NCI-H82 treated with DMSO at 0.1 percent for 48 hours (cell line): ENCODE measurements around the gene PKIG.
"Not testable (repeated sequence)": the region's sequence is repeated elsewhere in the genome, so short reads cannot be mapped to it uniquely, and the experiment has no call there.

ENCODE experiments used
- DNase-seq: peaks from one replicate; lab custom pipeline; 2025; ENCODE audit not compliant: unreplicated experiment; lab: John Stamatoyannopoulos, UW

The PKIG gene

GRCh38 chr20:44637522-44638372 is 55.4 kb downstream of the PKIG start:
- no peak for DNase-seq

DNA sequence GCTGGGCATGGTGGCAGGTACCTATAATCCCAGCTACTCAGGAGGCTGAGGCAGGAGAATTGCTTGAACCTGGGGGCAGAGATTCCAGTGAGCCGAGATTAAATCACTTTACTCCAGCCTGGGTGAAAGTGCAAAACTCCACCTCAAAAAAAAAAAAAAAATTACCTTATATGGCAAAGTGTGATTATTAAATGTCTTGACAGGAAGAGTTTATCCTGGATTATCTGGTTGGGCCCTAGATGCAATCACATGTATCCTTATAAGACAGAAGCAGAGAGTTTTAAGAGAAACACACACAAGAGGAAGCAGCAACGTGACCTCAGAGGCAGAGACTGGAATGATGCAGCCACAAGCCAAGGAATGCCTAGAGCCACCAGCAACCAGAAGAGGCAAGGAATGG is 58.1 kb downstream of the PKIG start:
- no peak for DNase-seq

DNA sequence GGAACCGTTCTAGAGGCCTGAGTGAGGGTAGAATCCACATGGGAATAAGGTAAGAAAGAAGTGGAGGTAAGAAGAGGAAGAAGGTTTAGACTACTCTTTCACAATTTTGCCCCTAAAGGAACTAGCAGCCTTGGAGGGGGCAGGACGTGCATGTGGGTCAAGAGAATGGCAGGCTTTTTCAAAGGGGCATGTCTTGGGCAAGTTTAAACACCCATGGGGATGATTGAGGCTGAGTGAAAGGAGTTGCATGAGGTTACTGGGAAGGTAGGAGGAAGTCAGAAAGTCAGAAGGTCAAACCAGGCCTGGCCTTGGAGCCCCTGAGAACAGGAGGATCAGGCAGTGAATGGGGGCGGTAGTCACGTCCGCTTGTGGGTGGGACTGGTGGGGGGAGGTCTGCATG is 58.9 kb downstream of the PKIG start:
- DNase-seq = no peak

DNA sequence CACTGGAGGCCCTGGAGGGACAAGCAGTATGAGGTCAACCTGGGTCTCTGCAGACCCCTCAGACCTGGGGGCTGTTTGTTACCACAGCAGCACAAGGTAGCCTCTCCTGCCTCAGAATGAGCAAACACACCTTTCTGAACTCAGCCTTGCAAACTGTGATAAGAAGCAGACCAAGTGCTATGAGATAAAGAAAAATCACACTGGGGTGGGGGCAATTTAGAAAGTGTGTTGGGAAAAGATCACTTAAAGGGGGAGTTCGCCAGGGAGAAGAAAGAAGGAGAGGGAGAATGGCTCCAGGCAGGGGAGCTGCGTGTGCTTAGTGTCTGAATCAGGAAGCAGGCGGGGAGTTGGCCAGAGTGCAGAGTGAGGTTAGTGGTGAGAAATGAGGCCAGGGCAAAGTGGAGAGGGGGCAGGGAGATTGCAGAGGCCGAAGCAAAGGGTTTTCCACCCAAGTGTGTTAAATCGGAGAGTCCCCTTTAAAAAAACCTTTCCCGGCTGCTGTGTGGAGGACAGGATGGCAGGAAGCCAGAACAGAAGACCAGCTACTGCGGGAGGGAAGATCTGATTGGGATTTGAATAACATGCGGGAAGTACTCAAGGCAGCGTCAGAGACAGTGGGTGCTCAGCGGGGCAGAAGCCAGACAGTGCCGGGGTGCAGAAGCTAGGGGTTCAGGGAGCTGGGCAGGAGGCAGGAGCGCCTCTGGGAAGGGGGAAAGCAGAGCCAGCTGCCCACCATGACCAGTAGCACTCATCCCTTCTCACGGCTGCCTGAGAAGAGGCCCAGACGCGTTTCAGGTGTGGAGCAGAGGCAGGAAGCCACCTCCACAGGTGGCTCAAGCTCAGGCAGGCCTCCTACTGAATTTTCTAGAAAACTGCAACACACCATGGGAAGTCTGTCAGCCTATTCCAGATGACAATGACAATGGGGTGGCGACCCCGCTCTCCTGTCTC is 60.1 kb downstream of the PKIG start:
- DNase-seq = no peak

- DNase-seq = no peak
These were observed 60.8 kb downstream of the PKIG start for GRCh38 chr20:44643154-44643519.

DNA sequence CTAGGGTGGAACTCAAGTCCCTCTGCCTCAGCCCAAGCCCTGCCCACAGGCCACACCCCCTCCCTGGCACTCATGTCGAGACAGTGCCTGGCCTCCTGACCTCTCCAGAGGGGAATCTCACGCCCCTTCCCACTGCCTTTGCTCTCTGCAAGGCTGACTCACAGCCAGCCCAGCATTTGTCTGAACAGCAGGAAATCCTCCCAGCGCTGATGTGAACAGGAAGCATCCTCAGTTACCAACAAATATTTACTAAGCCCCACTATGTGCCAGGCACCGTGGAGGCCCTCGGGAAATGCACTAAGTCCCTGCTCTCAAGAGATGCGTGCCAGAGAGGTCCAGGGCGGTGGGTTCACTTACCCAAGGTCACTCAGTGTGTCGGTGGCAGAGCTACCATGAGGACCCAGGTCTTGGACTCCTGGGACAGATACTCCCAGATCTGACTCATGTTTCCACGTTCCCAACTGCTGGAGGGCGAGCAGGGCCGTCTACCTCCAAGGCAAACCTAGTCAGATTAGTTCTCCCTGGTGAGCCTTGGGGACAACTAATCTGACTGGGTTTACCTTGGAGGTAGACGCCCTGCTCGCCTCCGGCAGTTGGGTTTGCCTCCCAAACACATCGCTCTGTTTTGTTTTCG is 61.3 kb downstream of the PKIG start:
- DNase-seq = no peak

GRCh38 chr20:44644230-44644617 is 61.8 kb downstream of the PKIG start:
- DNase-seq = no peak

DNA sequence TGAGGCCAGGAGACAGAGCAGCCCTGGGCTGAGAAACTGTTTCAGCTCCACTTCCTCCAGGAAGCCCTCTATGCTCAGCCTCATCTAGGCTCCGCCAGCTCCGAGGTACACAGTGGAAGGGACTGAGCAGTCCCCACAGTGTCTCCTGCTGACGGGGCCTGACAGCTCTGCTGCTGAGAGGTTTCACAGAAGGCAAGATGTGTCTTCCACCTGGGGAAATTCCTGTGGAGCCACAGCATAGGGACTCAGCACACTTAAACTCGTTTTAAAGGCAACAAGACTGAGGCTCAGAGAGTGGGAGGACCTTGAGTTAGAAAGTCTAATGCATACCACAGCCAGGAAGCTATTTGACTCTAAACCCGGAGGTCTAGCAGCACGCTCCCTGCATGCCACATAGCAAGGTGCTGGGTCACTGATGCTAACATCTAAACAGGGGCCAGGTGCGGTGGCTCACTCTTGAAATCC is 62.3 kb downstream of the PKIG start:
- DNase-seq = no peak

GRCh38 chr20:44646023-44646640 is 63.8 kb downstream of the PKIG start:
- no peak for DNase-seq

DNA sequence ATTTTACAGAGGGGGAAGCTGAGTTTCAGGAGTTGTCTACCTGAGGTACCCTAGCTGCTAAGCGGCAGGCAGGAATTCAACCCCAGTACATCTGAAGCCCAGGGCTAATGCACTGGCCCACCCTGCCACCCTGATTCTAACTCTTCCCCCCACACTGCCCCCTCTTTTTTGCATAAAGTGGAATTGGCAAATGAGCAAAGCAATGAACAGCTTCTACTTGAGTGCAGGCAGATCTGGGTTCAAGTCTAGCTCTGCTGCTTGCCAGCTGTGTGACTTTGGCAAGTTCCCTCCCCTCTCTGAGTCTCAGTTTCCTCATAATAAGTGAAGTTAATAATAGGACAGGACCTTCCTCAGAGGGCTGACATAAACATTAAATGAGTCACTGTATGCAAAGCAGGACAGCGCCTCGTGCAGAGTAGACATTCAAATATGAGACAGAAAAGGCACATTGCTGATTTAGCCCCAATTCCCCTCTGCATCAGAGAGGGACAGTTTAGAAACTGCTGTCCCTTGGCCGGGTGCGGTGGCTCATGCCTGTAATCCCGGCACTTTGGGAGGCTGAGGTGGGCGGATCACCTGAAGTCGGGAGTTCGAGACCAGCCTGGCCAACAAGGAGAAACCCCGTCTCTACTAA is 64.4 kb downstream of the PKIG start:
- no peak for DNase-seq

DNA sequence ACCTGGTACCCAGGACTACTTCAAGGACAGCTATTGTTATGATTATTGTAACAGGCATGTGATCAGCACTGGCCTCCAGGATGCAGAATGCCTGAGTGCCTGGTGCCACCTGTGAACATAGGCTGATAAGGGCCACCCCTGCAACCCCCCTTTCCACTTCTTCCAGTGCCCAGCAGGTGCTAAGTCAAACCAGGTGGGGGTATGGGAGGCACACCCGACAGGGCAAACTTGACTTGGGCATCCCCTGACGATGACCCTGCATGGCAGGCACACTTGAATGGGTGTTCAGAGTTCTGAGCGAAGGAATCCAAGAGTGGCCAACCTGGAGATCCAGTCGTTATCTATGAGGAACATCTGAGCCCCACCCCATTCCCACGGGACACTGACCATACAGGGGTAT is 65.7 kb downstream of the PKIG start:
- no peak for DNase-seq

DNA sequence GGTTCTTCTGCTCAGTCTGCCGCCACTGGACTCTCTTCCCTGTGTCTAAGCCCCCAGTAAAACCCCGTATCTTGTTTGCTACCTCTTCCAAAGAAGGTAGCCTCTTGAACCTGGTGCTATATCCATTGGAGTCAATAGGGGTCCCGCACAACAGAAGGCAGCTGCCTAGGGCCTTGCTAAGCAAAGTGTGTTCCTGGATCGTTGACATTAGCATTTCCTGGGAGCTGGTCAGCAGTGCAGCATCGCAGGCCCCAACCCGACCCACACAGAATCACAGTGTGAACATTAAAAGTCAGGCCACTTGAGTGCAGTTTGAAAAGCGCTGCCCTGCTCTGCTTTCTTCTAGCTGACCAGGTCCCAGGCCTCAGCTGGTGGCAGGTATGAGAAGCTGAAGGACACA is 66.2 kb downstream of the PKIG start:
- DNase-seq = no peak

GRCh38 chr20:44649126-44649525 is 66.7 kb downstream of the PKIG start:
- no peak for DNase-seq

DNA sequence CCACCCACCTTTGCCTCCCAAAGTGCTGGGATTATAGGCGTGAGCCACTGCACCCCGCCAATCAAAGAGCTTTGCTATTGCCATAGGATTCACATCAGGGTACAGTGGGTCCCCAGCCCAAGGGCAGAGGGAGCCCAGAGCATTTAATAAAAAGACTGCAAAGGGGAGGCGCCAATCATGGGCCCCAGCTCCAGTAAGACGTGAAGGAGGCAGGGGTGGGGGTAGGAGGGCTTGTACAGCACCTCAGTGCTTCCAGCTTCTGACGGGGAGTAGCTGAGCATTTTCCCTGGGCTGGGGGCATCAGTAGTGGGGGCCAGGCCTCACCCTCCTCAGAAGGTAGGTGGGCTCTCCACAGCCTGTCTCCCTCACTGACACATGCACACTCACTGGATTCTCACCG is 67.6 kb downstream of the PKIG start:
- DNase-seq = no peak

- no peak for DNase-seq
These were observed 68.5 kb downstream of the PKIG start for GRCh38 chr20:44650771-44651433.

GRCh38 chr20:44651434-44651683 is 69.0 kb downstream of the PKIG start:
- no peak for DNase-seq

GRCh38 chr20:44651684-44652423 is 69.5 kb downstream of the PKIG start, which contains the start of gene ADA:
Gene ADA (minus strand): TSS chr20:44651699. CDS start chr20:44651607, 92 bp downstream.
- DNase-seq = peak; percentile 33

DNA sequence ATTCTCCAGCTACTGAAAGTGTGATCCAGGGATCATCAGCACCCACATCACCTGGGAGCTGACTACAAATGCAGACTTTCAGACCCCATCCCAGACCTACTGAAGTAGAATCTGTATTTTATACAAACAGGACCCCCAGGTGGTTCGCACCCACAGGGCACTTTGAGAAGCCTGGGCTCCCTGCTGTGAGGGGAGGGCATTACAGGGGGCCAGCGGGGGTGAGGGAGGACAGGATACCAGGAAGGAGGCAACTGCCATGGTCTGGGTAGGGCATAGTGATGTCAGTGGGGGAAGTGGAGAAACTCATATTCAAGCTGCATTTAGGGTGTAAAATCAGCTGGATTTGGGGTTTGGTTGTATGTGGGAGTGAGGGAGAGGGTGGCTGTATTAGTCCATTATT is 71.2 kb downstream of the PKIG start:
- DNase-seq = no peak

GRCh38 chr20:44654210-44654609 is 71.8 kb downstream of the PKIG start:
- not testable (repeated sequence) for DNase-seq

GRCh38 chr20:44656448-44656847 is 74.1 kb downstream of the PKIG start:
- DNase-seq = no peak
